Measurements from ENCODE around the gene CCDC12.

Gene CCDC12

GRCh38 chr3:46962427-46962826 lies 14.1 kb downstream of the CCDC12 start:
- TF ChIP-seq ISL1 (CRISPR knock-in tag; IDR thresholded peaks at IDR 0.05) (no peak), OSR1 (CRISPR knock-in tag; IDR thresholded peaks at IDR 0.05) (no peak), ZNF70 (CRISPR knock-in tag; IDR thresholded peaks at IDR 0.05) (no peak), TCF4 (CRISPR knock-in tag; IDR thresholded peaks at IDR 0.05; ENCODE audit: borderline replicate concordance) (no peak), TSHZ2 (CRISPR knock-in tag; IDR thresholded peaks at IDR 0.05) (no peak), ZFP30 (CRISPR knock-in tag; IDR thresholded peaks at IDR 0.05) (no peak), ZFP3 (CRISPR knock-in tag; IDR thresholded peaks at IDR 0.05) (no peak), ARNTL (CRISPR knock-in tag; IDR thresholded peaks at IDR 0.05; ENCODE audit: borderline replicate concordance, low read depth) (no peak), PPARA (CRISPR knock-in tag; IDR thresholded peaks at IDR 0.05; ENCODE audit: borderline replicate concordance) (no peak), ZC3H10 (CRISPR knock-in tag; IDR thresholded peaks at IDR 0.05) (no peak)
- TF ChIP-seq, protein P1, sequence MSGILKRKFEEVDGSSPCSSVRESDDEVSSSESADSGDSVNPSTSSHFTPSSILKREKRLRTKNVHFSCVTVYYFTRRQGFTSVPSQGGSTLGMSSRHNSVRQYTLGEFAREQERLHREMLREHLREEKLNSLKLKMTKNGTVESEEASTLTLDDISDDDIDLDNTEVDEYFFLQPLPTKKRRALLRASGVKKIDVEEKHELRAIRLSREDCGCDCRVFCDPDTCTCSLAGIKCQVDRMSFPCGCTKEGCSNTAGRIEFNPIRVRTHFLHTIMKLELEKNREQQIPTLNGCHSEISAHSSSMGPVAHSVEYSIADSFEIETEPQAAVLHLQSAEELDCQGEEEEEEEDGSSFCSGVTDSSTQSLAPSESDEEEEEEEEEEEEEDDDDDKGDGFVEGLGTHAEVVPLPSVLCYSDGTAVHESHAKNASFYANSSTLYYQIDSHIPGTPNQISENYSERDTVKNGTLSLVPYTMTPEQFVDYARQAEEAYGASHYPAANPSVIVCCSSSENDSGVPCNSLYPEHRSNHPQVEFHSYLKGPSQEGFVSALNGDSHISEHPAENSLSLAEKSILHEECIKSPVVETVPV (CRISPR knock-in tag; IDR thresholded peaks at IDR 0.05): no peak
- TF ChIP-seq, protein P2, sequence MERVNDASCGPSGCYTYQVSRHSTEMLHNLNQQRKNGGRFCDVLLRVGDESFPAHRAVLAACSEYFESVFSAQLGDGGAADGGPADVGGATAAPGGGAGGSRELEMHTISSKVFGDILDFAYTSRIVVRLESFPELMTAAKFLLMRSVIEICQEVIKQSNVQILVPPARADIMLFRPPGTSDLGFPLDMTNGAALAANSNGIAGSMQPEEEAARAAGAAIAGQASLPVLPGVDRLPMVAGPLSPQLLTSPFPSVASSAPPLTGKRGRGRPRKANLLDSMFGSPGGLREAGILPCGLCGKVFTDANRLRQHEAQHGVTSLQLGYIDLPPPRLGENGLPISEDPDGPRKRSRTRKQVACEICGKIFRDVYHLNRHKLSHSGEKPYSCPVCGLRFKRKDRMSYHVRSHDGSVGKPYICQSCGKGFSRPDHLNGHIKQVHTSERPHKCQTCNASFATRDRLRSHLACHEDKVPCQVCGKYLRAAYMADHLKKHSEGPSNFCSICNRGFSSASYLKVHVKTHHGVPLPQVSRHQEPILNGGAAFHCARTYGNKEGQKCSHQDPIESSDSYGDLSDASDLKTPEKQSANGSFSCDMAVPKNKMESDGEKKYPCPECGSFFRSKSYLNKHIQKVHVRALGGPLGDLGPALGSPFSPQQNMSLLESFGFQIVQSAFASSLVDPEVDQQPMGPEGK (CRISPR knock-in tag; IDR thresholded peaks at IDR 0.05; ENCODE audit: borderline replicate concordance): no peak
- no peak for ATAC-seq

GRCh38 chr3:46960835-46961234 lies 15.7 kb downstream of the CCDC12 start:
- ATAC-seq: no peak; the same call in 2 of the 3 replicates
- TF ChIP-seq ZC3H10 (CRISPR knock-in tag; IDR thresholded peaks at IDR 0.05) (no peak), ZNF8 (CRISPR knock-in tag; IDR thresholded peaks at IDR 0.05) (no peak), ZFP3 (CRISPR knock-in tag; IDR thresholded peaks at IDR 0.05) (no peak)
- TF ChIP-seq, protein P3, sequence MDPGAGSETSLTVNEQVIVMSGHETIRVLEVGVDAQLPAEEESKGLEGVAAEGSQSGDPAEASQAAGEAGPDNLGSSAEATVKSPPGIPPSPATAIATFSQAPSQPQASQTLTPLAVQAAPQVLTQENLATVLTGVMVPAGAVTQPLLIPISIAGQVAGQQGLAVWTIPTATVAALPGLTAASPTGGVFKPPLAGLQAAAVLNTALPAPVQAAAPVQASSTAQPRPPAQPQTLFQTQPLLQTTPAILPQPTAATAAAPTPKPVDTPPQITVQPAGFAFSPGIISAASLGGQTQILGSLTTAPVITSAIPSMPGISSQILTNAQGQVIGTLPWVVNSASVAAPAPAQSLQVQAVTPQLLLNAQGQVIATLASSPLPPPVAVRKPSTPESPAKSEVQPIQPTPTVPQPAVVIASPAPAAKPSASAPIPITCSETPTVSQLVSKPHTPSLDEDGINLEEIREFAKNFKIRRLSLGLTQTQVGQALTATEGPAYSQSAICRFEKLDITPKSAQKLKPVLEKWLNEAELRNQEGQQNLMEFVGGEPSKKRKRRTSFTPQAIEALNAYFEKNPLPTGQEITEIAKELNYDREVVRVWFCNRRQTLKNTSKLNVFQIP (CRISPR knock-in tag; IDR thresholded peaks at IDR 0.05; ENCODE audit: borderline replicate concordance, low read depth): no peak

GRCh38 chr3:46960081-46960701 lies 16.4 kb downstream of the CCDC12 start:
- TF ChIP-seq, protein P3 (CRISPR knock-in tag; IDR thresholded peaks at IDR 0.05; ENCODE audit: borderline replicate concordance, low read depth): no peak
- TF ChIP-seq GLIS3 (CRISPR knock-in tag; IDR thresholded peaks at IDR 0.05) (no peak), ZFP30 (CRISPR knock-in tag; IDR thresholded peaks at IDR 0.05) (no peak), ZNF70 (CRISPR knock-in tag; IDR thresholded peaks at IDR 0.05) (no peak), ESRRG (CRISPR knock-in tag; IDR thresholded peaks at IDR 0.05) (no peak), TSHZ2 (CRISPR knock-in tag; IDR thresholded peaks at IDR 0.05) (no peak), RARB (CRISPR knock-in tag; IDR thresholded peaks at IDR 0.05) (no peak)
- TF ChIP-seq, protein P1 (CRISPR knock-in tag; IDR thresholded peaks at IDR 0.05): no peak
- ATAC-seq: peak; percentile 66

Data from SK-N-SH treated with all-trans-retinoic acid at 6 μM for 48 hours (cell line).